ENCODE results near the gene TALDO1. TPM values are rescaled to one million over a fixed set of nuclear protein-coding genes. Genes with fewer than 3 reads are reported as not detected.

Gene TALDO1
- total RNA-seq, 1 experiment from 2014 or later: 446 TPM

GRCh38 chr11:778976-779954 lies 32.0 kb downstream of the TALDO1 start:
- Histone ChIP-seq H4K20me1 (ENCODE audit: insufficient read depth) (peaks cover 9% of the 10 kb centered on the region; the same call in 1 of the 2 replicates), H3K4me1 (replicated peaks; ENCODE audit: insufficient read depth) (peaks cover 13% of the 10 kb centered on the region), H3K27me3 (ENCODE audit: insufficient read depth, low read depth) (no peaks in the 10 kb centered on the region), H3K9me3 (ENCODE audit: insufficient read depth, low read depth) (no peaks in the 10 kb centered on the region), H3K4me3 (no peak overlapping the region), H3K4me2 (no peak overlapping the region), H3K36me3 (ENCODE audit: low read depth) (no peaks in the 10 kb centered on the region), H3F3A (ENCODE audit: insufficient read depth, low read depth) (no peaks in the 10 kb centered on the region; the same call in 1 of the 2 replicates), H3K9me2 (ENCODE audit: insufficient read depth) (no peaks in the 10 kb centered on the region), H3K79me2 (ENCODE audit: low read depth) (peaks cover 36% of the 10 kb centered on the region), H3K27ac (no peak overlapping the region), H2AFZ (no peak overlapping the region)
- ChIA-PET CTCF (no interaction called here), POLR2A (ENCODE audit: unreplicated experiment) (no interaction called here)
- no peak for DNase-seq
- no peak for TF ChIP-seq EZH2 (IDR thresholded peaks at IDR 0.05; ENCODE audit: low read depth)
- intact Hi-C loops (cut with micrococcal nuclease; ENCODE audit: unreplicated experiment): no loop called here
- no TSS peak for BruUV-seq (replicated peaks)

- H4K20me1 ChIP-seq (ENCODE audit: insufficient read depth): peaks cover under 1% of the 10 kb centered on the region; the same call in 1 of the 2 replicates
- H3F3A ChIP-seq (ENCODE audit: insufficient read depth, low read depth): no peaks in the 10 kb centered on the region; the same call in 1 of the 2 replicates
- H2AFZ ChIP-seq: no peak overlapping the region
- H3K27ac ChIP-seq: no peak overlapping the region
- H3K36me3 ChIP-seq (ENCODE audit: low read depth): no peaks in the 10 kb centered on the region
- peaks cover 28% of the 10 kb centered on the region for H3K79me2 ChIP-seq (ENCODE audit: low read depth)
- peaks cover 7% of the 10 kb centered on the region for H3K4me1 ChIP-seq (replicated peaks; ENCODE audit: insufficient read depth)
- DNase-seq: no peak
- no peaks in the 10 kb centered on the region for H3K9me2 ChIP-seq (ENCODE audit: insufficient read depth)
- no peak overlapping the region for H3K4me3 ChIP-seq
- no peak for TF ChIP-seq EZH2 (IDR thresholded peaks at IDR 0.05; ENCODE audit: low read depth)
- TF ChIP-seq CTCF (conservative IDR thresholded peaks at IDR 0.05): no peak
- no peaks in the 10 kb centered on the region for H3K27me3 ChIP-seq (ENCODE audit: insufficient read depth, low read depth)
- intact Hi-C loops (cut with micrococcal nuclease; ENCODE audit: unreplicated experiment): no loop called here
- no TSS peak for BruUV-seq (replicated peaks)
- H3K9me3 ChIP-seq (ENCODE audit: insufficient read depth, low read depth): no peaks in the 10 kb centered on the region
- ChIA-PET CTCF (no interaction called here), POLR2A (ENCODE audit: unreplicated experiment) (no interaction called here)
- no peak overlapping the region for H3K4me2 ChIP-seq
These were observed 32.8 kb downstream of the TALDO1 start for GRCh38 chr11:779955-780532.

- intact Hi-C loops (cut with micrococcal nuclease; ENCODE audit: unreplicated experiment): no loop called here
- H4K20me1 ChIP-seq (ENCODE audit: insufficient read depth): no peaks in the 10 kb centered on the region
- H3K27ac ChIP-seq: no peak overlapping the region
- no peaks in the 10 kb centered on the region for H3K27me3 ChIP-seq (ENCODE audit: insufficient read depth, low read depth)
- no peak overlapping the region for H2AFZ ChIP-seq
- no peak for DNase-seq
- TF ChIP-seq EZH2 (IDR thresholded peaks at IDR 0.05; ENCODE audit: low read depth): no peak
- no peak for TF ChIP-seq CTCF (conservative IDR thresholded peaks at IDR 0.05)
- no peaks in the 10 kb centered on the region for H3K9me3 ChIP-seq (ENCODE audit: insufficient read depth, low read depth)
- H3K36me3 ChIP-seq (ENCODE audit: low read depth): no peaks in the 10 kb centered on the region
- no peaks in the 10 kb centered on the region for H3F3A ChIP-seq (ENCODE audit: insufficient read depth, low read depth)
- H3K4me2 ChIP-seq: no peak overlapping the region
- H3K4me1 ChIP-seq (replicated peaks; ENCODE audit: insufficient read depth): no peaks in the 10 kb centered on the region
- no peak overlapping the region for H3K4me3 ChIP-seq
- peaks cover 9% of the 10 kb centered on the region; the same call in 1 of the 2 replicates for H3K79me2 ChIP-seq (ENCODE audit: low read depth)
- POLR2A ChIA-PET (ENCODE audit: unreplicated experiment): interaction anchor here (0.7 kb wide), 1 partner anchor 8 kb away, joined by 16 read pairs; no protein-coding TSS in a partner anchor
- CTCF ChIA-PET: no interaction called here
- no TSS peak for BruUV-seq (replicated peaks)
- H3K9me2 ChIP-seq (ENCODE audit: insufficient read depth): no peaks in the 10 kb centered on the region
These were observed 35.3 kb downstream of the TALDO1 start for GRCh38 chr11:782264-783174.

Measured in PC-9 (cell line).